Mesodermal cell (in vitro differentiated cells): Measurements from ENCODE around the gene CSE1L.
"Not testable (repeated sequence)": the region's sequence is repeated elsewhere in the genome, so short reads cannot be mapped to it uniquely, and the experiment has no call there.

Source experiments
- H3K27ac ChIP-seq: 2 replicates; pipeline ENCODE4 v1.7.0; 2013; ENCODE audit warnings: mild to moderate bottlenecking, low read depth, low read length, moderate library complexity; ENCODE audit not compliant: severe bottlenecking
- H3K36me3 ChIP-seq: 2 replicates; pipeline ENCODE4 v1.7.1; 2013; ENCODE audit warnings: mild to moderate bottlenecking, low read length, moderate library complexity; ENCODE audit not compliant: control insufficient read depth, insufficient read depth
- H3K4me1 ChIP-seq: one replicate; pipeline ENCODE4 v1.7.1; 2013; ENCODE audit warnings: mild to moderate bottlenecking, low read length; ENCODE audit not compliant: insufficient read depth, control insufficient read depth, poor library complexity, severe bottlenecking
- H3K4me3 ChIP-seq: 2 replicates; pipeline ENCODE4 v1.7.0; 2013; ENCODE audit warnings: low read length, control low read depth, mild to moderate bottlenecking; ENCODE audit not compliant: insufficient read depth, poor library complexity, severe bottlenecking; ENCODE audit errors: extremely low read depth
- H3K9me3 ChIP-seq: 2 replicates; pipeline ENCODE4 v1.7.1; 2013; ENCODE audit warnings: mild to moderate bottlenecking, low read length, moderate library complexity; ENCODE audit not compliant: control insufficient read depth
- WGBS, 2 experiments: methylation state at CpG; one replicate each; pipeline ENCODE4 v1.1.5; 2013; ENCODE audit warnings: missing lambda C conversion rate in 2 of 2; ENCODE audit not compliant: insufficient coverage in 2 of 2; 5-methylcytosine and 5-hydroxymethylcytosine counted together

CSE1L gene

GRCh38 chr20:49074521-49074920 is 28.4 kb downstream of the CSE1L start:
- Histone ChIP-seq H3K4me1 (no peaks in the 10 kb centered on the region), H3K9me3 (no peaks in the 10 kb centered on the region), H3K36me3 (peaks cover 87% of the 10 kb centered on the region), H3K4me3 (no peak overlapping the region), H3K27ac (no peak overlapping the region)
- WGBS, 2 experiments, result 86% methylated on average over 1 of the region's 2 CpGs; no CpG with 5 or more reads in 1 of the 2 experiments

GRCh38 chr20:49078310-49078709 is 32.2 kb downstream of the CSE1L start:
- H3K4me3 ChIP-seq, result no peak overlapping the region
- WGBS, 2 experiments, result no CpG with 5 or more reads among the region's 3 CpGs
- H3K4me1 ChIP-seq, result no peaks in the 10 kb centered on the region
- H3K36me3 ChIP-seq, result peaks cover 90% of the 10 kb centered on the region
- no peak overlapping the region for H3K27ac ChIP-seq
- no peaks in the 10 kb centered on the region for H3K9me3 ChIP-seq

- H3K9me3 ChIP-seq, H3K4me1 ChIP-seq, H3K27ac ChIP-seq, H3K4me3 ChIP-seq: not testable (repeated sequence)
- peaks cover 90% of the 10 kb centered on the region for H3K36me3 ChIP-seq
- WGBS, 2 experiments, result 100% methylated on average over 7 to 10 of the region's 12 CpGs
These were observed 36.2 kb downstream of the CSE1L start for GRCh38 chr20:49082295-49082694.

- Histone ChIP-seq H3K36me3 (peaks cover 96% of the 10 kb centered on the region), H3K27ac (no peak overlapping the region)
- 97 to 99% methylated on average over 7 to 8 of the region's 8 CpGs for WGBS, 2 experiments
These were observed 45.0 kb downstream of the CSE1L start for GRCh38 chr20:49091104-49091503.

GRCh38 chr20:49091762-49092161 is 45.6 kb downstream of the CSE1L start:
- WGBS, 2 experiments, result no CpG with 5 or more reads among the region's 1 CpG
- H3K36me3 ChIP-seq, result peaks cover 95% of the 10 kb centered on the region

More at GRCh38 chr20:49091104-49091503, 45.0 kb downstream of the CSE1L start:
- Histone ChIP-seq H3K4me3 (no peak overlapping the region), H3K4me1 (no peaks in the 10 kb centered on the region), H3K9me3 (no peaks in the 10 kb centered on the region)

GRCh38 chr20:49096203-49096730 is 50.2 kb downstream of the CSE1L start:
- no peaks in the 10 kb centered on the region for H3K4me1 ChIP-seq
- H3K4me3 ChIP-seq, result no peak overlapping the region
- no peak overlapping the region for H3K27ac ChIP-seq
- 99 to 100% methylated on average over 5 to 7 of the region's 7 CpGs for WGBS, 2 experiments
- no peaks in the 10 kb centered on the region for H3K9me3 ChIP-seq
- H3K36me3 ChIP-seq, result peaks cover 90% of the 10 kb centered on the region

More at GRCh38 chr20:49091762-49092161, 45.6 kb downstream of the CSE1L start:
- Histone ChIP-seq H3K4me1 (no peaks in the 10 kb centered on the region), H3K27ac (no peak overlapping the region), H3K4me3 (no peak overlapping the region), H3K9me3 (no peaks in the 10 kb centered on the region)

- 95 to 100% methylated on average over 7 of the region's 7 CpGs for WGBS, 2 experiments
- peaks cover 90% of the 10 kb centered on the region for H3K36me3 ChIP-seq
- H3K4me3 ChIP-seq, result no peak overlapping the region
- no peak overlapping the region for H3K27ac ChIP-seq
- H3K4me1 ChIP-seq, result no peaks in the 10 kb centered on the region
- no peaks in the 10 kb centered on the region for H3K9me3 ChIP-seq
These were observed 51.0 kb downstream of the CSE1L start for GRCh38 chr20:49097159-49097558.

- H3K4me3 ChIP-seq, result no peak overlapping the region
- no peak overlapping the region for H3K27ac ChIP-seq
- 100% methylated on average over 2 of the region's 4 CpGs for WGBS, 2 experiments
- H3K36me3 ChIP-seq, result peaks cover 90% of the 10 kb centered on the region
- no peaks in the 10 kb centered on the region for H3K4me1 ChIP-seq
- no peaks in the 10 kb centered on the region for H3K9me3 ChIP-seq
These were observed 52.0 kb downstream of the CSE1L start for GRCh38 chr20:49098136-49098535.

GRCh38 chr20:49099011-49099410 is 52.9 kb downstream of the CSE1L start:
- Histone ChIP-seq H3K27ac (no peak overlapping the region), H3K4me3 (no peak overlapping the region), H3K4me1 (no peaks in the 10 kb centered on the region), H3K36me3 (peaks cover 90% of the 10 kb centered on the region), H3K9me3 (no peaks in the 10 kb centered on the region)
- WGBS, 2 experiments, result 94 to 100% methylated on average over 1 to 2 of the region's 3 CpGs

- 100% methylated on average over 2 to 3 of the region's 5 CpGs for WGBS, 2 experiments
- H3K9me3 ChIP-seq, H3K4me3 ChIP-seq, H3K4me1 ChIP-seq, H3K27ac ChIP-seq: not testable (repeated sequence)
- peaks cover 90% of the 10 kb centered on the region for H3K36me3 ChIP-seq
These were observed 54.2 kb downstream of the CSE1L start for GRCh38 chr20:49100292-49100691.

- H3K9me3 ChIP-seq, result no peaks in the 10 kb centered on the region
- H3K36me3 ChIP-seq, result peaks cover 85% of the 10 kb centered on the region
- WGBS, 2 experiments, result 92% methylated on average over 3 of the region's 4 CpGs; no CpG with 5 or more reads in 1 of the 2 experiments
- H3K4me3 ChIP-seq, result no peak overlapping the region
- H3K27ac ChIP-seq, result no peak overlapping the region
- no peaks in the 10 kb centered on the region for H3K4me1 ChIP-seq
These were observed 54.9 kb downstream of the CSE1L start for GRCh38 chr20:49100972-49101371.
